ENCODE data around the gene LAIR1.
"Not testable (repeated sequence)": the region's sequence is repeated elsewhere in the genome, so short reads cannot be mapped to it uniquely, and the experiment has no call there.

- TF ChIP-seq, protein P1, sequence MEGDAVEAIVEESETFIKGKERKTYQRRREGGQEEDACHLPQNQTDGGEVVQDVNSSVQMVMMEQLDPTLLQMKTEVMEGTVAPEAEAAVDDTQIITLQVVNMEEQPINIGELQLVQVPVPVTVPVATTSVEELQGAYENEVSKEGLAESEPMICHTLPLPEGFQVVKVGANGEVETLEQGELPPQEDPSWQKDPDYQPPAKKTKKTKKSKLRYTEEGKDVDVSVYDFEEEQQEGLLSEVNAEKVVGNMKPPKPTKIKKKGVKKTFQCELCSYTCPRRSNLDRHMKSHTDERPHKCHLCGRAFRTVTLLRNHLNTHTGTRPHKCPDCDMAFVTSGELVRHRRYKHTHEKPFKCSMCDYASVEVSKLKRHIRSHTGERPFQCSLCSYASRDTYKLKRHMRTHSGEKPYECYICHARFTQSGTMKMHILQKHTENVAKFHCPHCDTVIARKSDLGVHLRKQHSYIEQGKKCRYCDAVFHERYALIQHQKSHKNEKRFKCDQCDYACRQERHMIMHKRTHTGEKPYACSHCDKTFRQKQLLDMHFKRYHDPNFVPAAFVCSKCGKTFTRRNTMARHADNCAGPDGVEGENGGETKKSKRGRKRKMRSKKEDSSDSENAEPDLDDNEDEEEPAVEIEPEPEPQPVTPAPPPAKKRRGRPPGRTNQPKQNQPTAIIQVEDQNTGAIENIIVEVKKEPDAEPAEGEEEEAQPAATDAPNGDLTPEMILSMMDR (conservative IDR thresholded peaks at IDR 0.05), result not testable (repeated sequence)
- TF ChIP-seq ZFX (IDR thresholded peaks at IDR 0.05), result not testable (repeated sequence)
Observed at GRCh38 chr19:54365798-54366197, 1.1 kb upstream of the LAIR1 start.
